Measurements from ENCODE around the gene ALS2.

DNA sequence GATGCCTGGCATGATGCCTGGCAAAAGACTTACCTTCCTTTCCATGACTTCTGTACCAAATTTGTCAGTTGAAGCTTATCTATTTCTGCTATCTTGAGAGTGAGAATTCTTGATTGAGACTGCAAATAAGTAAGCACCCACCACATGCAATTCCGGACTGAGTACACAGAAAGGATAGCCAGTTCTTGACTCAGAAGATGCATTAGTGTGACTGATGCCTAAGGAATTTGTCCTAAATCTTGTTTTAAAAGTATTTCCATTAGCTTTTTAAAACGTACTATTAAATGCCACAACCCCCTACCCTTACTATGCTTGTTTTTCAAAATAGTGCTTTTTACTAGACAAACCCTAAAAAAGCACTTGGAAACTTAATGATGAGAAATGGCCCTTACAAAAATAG, 82.8 kb downstream of the ALS2 start:
- TF ChIP-seq, protein P1, sequence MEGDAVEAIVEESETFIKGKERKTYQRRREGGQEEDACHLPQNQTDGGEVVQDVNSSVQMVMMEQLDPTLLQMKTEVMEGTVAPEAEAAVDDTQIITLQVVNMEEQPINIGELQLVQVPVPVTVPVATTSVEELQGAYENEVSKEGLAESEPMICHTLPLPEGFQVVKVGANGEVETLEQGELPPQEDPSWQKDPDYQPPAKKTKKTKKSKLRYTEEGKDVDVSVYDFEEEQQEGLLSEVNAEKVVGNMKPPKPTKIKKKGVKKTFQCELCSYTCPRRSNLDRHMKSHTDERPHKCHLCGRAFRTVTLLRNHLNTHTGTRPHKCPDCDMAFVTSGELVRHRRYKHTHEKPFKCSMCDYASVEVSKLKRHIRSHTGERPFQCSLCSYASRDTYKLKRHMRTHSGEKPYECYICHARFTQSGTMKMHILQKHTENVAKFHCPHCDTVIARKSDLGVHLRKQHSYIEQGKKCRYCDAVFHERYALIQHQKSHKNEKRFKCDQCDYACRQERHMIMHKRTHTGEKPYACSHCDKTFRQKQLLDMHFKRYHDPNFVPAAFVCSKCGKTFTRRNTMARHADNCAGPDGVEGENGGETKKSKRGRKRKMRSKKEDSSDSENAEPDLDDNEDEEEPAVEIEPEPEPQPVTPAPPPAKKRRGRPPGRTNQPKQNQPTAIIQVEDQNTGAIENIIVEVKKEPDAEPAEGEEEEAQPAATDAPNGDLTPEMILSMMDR (IDR thresholded peaks at IDR 0.05): no peak
- TF ChIP-seq POLR2A (IDR thresholded peaks at IDR 0.05): no peak
